Endothelial cell of umbilical vein (primary cell): ENCODE results near the gene DEGS1. TPM values are rescaled to one million over a fixed set of nuclear protein-coding genes. Genes with fewer than 3 reads are reported as not detected.

Experiments used
- BruUV-seq: library from RNA; stranded (reverse); fragments of 400-500 nt; replicated peaks from 2 replicates; lab custom pipeline; 2021; lab: Mats Ljungman, UMichigan
- CTCF ChIA-PET: fragments of 300-600, 350-600 bp; sonication (Branson Sonifier 250); formaldehyde crosslinking; loops from one replicate; lab custom pipeline; 2021; ENCODE audit warnings: antibody characterized with exemption, inconsistent platforms; lab: Charles Lee
- POLR2A ChIA-PET: fragments of 300-600, 350-600 bp; sonication (Branson Sonifier 250); formaldehyde crosslinking; loops from one replicate; lab custom pipeline; 2021; ENCODE audit warnings: antibody characterized with exemption, inconsistent platforms; lab: Charles Lee
- DNase-seq: peaks from one replicate; pipeline ENCODE4 v3.0.0-alpha.2; 2011; ENCODE audit warnings: low read depth, low spot score
- FAIRE-seq: peaks from 2 replicates; lab custom pipeline; 2011; peaks lifted over from hg19 to GRCh38; lab: Jason Lieb, UNC
- H2AFZ ChIP-seq: 2 replicates; pipeline ENCODE4 v1.6.0; 2012; ENCODE audit warnings: low read depth, low read length, control low read depth, inconsistent platforms
- H3K27ac ChIP-seq: 2 replicates; pipeline ENCODE4 v1.5.1; 2011; ENCODE audit warnings: low read depth, mild to moderate bottlenecking, control low read depth, low read length, moderate library complexity; ENCODE audit not compliant: insufficient read depth
- H3K27me3 ChIP-seq, 2 experiments: 2 replicates each; pipeline versions ENCODE4 v1.6.0 to v1.6.1; 2011; ENCODE audit warnings: low read length in 2 of 2, mixed read lengths in 1 of 2; ENCODE audit not compliant: control insufficient read depth in 2 of 2, insufficient read depth in 2 of 2
- H3K36me3 ChIP-seq, 2 experiments: 2 replicates in 1 of 2; 3 replicates in 1 of 2; pipeline ENCODE4 v1.5.1; 2011; ENCODE audit warnings: low read length in 2 of 2, mild to moderate bottlenecking in 1 of 2, moderate library complexity in 1 of 2; ENCODE audit not compliant: control insufficient read depth in 2 of 2, insufficient read depth in 2 of 2; ENCODE audit errors: extremely low read depth in 1 of 2
- H3K4me1 ChIP-seq: 3 replicates; pipeline ENCODE4 v1.5.1; 2011; ENCODE audit warnings: mild to moderate bottlenecking, low read length; ENCODE audit not compliant: control insufficient read depth, insufficient read depth; ENCODE audit errors: extremely low read depth
- H3K4me2 ChIP-seq: 2 replicates; pipeline ENCODE4 v1.6.1; 2011; ENCODE audit warnings: low read length, control low read depth, mixed read lengths; ENCODE audit not compliant: insufficient read depth
- H3K4me3 ChIP-seq, 3 experiments: fragments of 200-600 bp in 1 of 3; sonication (generic), shearing (Covaris generic) in 1 of 3; replicated peaks in 1 of 3; 2 replicates each; pipeline ENCODE4 v1.5.1; 2011 to 2016; ENCODE audit warnings: control low read depth in 3 of 3, low read length in 3 of 3, mild to moderate bottlenecking in 2 of 3, inconsistent platforms in 1 of 3, low read depth in 1 of 3, moderate library complexity in 1 of 3; ENCODE audit not compliant: insufficient read depth in 1 of 3
- H3K79me2 ChIP-seq: 2 replicates; pipeline ENCODE4 v1.6.0; 2012; ENCODE audit warnings: low read length, inconsistent platforms; ENCODE audit not compliant: control insufficient read depth, insufficient read depth
- H3K9ac ChIP-seq: replicated peaks from 2 replicates; pipeline ENCODE3; 2011; ENCODE audit warnings: low read length, control low read depth; ENCODE audit not compliant: insufficient read depth; ENCODE audit errors: extremely low read depth
- H3K9me1 ChIP-seq: replicated peaks from 3 replicates; pipeline ENCODE4 v1.6.0; 2011; ENCODE audit warnings: mild to moderate bottlenecking, low read length; ENCODE audit not compliant: control insufficient read depth, insufficient read depth; ENCODE audit errors: extremely low read depth
- H3K9me3 ChIP-seq: replicated peaks from 2 replicates; pipeline ENCODE4 v1.5.1; 2012; ENCODE audit warnings: low read length, inconsistent platforms; ENCODE audit not compliant: control insufficient read depth, insufficient read depth
- H4K20me1 ChIP-seq: replicated peaks from 2 replicates; pipeline ENCODE3; 2011; ENCODE audit warnings: mild to moderate bottlenecking, low read length; ENCODE audit not compliant: control insufficient read depth, insufficient read depth; ENCODE audit errors: extremely low read depth
- CTCF ChIP-seq, 2 donors: IDR thresholded peaks; 1 replicate in 1 of 2; 2 replicates in 1 of 2; pipeline ENCODE4 v1.5.1; 2011; ENCODE audit warnings: low read length in 2 of 2, mild to moderate bottlenecking in 2 of 2, moderate library complexity in 2 of 2, control low read depth in 1 of 2, inconsistent platforms in 1 of 2, low read depth in 1 of 2; ENCODE audit not compliant: insufficient read depth in 1 of 2; ENCODE audit errors: extremely low read depth in 1 of 2
- FOS ChIP-seq: IDR thresholded peaks from 2 replicates; pipeline ENCODE4 v1.6.1; 2011; ENCODE audit warnings: mild to moderate bottlenecking, low read length, moderate library complexity, borderline replicate concordance; ENCODE audit not compliant: insufficient read depth
- JUN ChIP-seq: IDR thresholded peaks from 2 replicates; pipeline ENCODE4 v1.6.1; 2011; ENCODE audit warnings: borderline replicate concordance, low read depth; ENCODE audit not compliant: insufficient read length, insufficient read depth
- MAX ChIP-seq: IDR thresholded peaks from 2 replicates; pipeline ENCODE4 v1.6.1; 2011; ENCODE audit not compliant: insufficient read depth, insufficient read length
- POLR2A ChIP-seq: IDR thresholded peaks from 2 replicates; pipeline ENCODE4 v1.6.1; 2012; ENCODE audit warnings: low read depth, mild to moderate bottlenecking, control low read depth, low read length
- dilution Hi-C: fragments of 300-500 bp; cut with MboI; formaldehyde crosslinking; loops from one replicate; pipeline ENCODE4 v1.15.0; 2019; ENCODE audit warnings: low sequenced_read_pairs; ENCODE audit not compliant: extremely low pct_ligation_motif_present
- intact Hi-C: fragments of 100-400 bp; cut with micrococcal nuclease; formaldehyde crosslinking; loops from one replicate; pipeline ENCODE4 v1.10.0; 2022
- polyA plus RNA-seq, 4 experiments: library from polyadenylated mRNA; depleted of rRNA in 3 of 4; stranded (reverse) in 3 of 4; unstranded in 1 of 4; fragments of >200 nt; gene quantifications; 2 replicates each; pipeline versions ENCODE4 v1.2.1 to v1.2.3, GENCODE V29; 2011 to 2012; ENCODE audit warnings: missing spikeins in 1 of 4
- total RNA-seq: library from RNA; stranded (reverse); gene quantifications from 2 replicates; pipeline ENCODE4 v1.2.3, GENCODE V29; 2021

DEGS1 gene
- total and polyA plus RNA-seq, 2 donors (not counting 3 experiments of a cell fraction or from before 2014, with no cell fraction given): 85.8 to 137 TPM

GRCh38 chr1:224226849-224227502, 43.9 kb downstream of the DEGS1 start:
- Histone ChIP-seq H3K79me2 (no peaks in the 10 kb centered on the region), H3K9ac (no peak overlapping the region), H3K4me1 (peaks cover 16% of the 10 kb centered on the region), H2AFZ (no peak overlapping the region), H3K9me1 (no peaks in the 10 kb centered on the region), H4K20me1 (no peaks in the 10 kb centered on the region), H3K4me2 (no peak overlapping the region), H3K27me3 (no peaks in the 10 kb centered on the region), H3K9me3 (no peaks in the 10 kb centered on the region), H3K36me3 (peaks cover 4 to 8% of the 10 kb centered on the region in 2 experiments), H3K4me3 (no peak overlapping the region), H3K27ac (no peak overlapping the region)
- no TSS peak for BruUV-seq
- ChIA-PET CTCF (no interaction called here), POLR2A (no interaction called here)
- FAIRE-seq: no peak
- DNase-seq: no peak
- dilution Hi-C loops: no loop called here
- intact Hi-C loops: no loop called here
- no peak for TF ChIP-seq FOS
- no peak for TF ChIP-seq JUN

GRCh38 chr1:224234017-224234416, 51.0 kb downstream of the DEGS1 start:
- FAIRE-seq (no peak), DNase-seq (no peak)
- no peaks in the 10 kb centered on the region for H3K27me3 ChIP-seq
- H3K9ac ChIP-seq: no peak overlapping the region
- H2AFZ ChIP-seq: no peak overlapping the region
- dilution Hi-C loops (no loop called here), intact Hi-C loops (no loop called here)
- BruUV-seq: no TSS peak
- no peak for TF ChIP-seq MAX
- no peak for TF ChIP-seq JUN
- TF ChIP-seq FOS: no peak
- TF ChIP-seq POLR2A: no peak
- no peak for TF ChIP-seq CTCF (IDR thresholded peaks at IDR 0.05; ENCODE audit: extremely low read depth in 1 of 2, insufficient read depth in 1 of 2, low read depth in 1 of 2, low read length in 2 of 2)
- no peaks in the 10 kb centered on the region for H3K4me1 ChIP-seq
- H3K4me2 ChIP-seq: no peak overlapping the region
- no peaks in the 10 kb centered on the region for H3K79me2 ChIP-seq
- H3K4me3 ChIP-seq: no peak overlapping the region
- no peaks in the 10 kb centered on the region for H3K9me3 ChIP-seq
- H3K9me1 ChIP-seq: no peaks in the 10 kb centered on the region
- H3K27ac ChIP-seq: no peak overlapping the region
- peaks cover 4 to 12% of the 10 kb centered on the region in 2 experiments for H3K36me3 ChIP-seq
- CTCF ChIA-PET: no interaction called here
- POLR2A ChIA-PET: no interaction called here
- H4K20me1 ChIP-seq: no peaks in the 10 kb centered on the region
